Mesenchymal stem cell (in vitro differentiated cells and primary cell): ENCODE data around the gene OSTM1. TPM values are rescaled to one million over a fixed set of nuclear protein-coding genes. Genes with fewer than 3 reads are reported as not detected.

Source experiments
- DNase-seq: peaks from one replicate; pipeline ENCODE4 v3.0.0-alpha.2; 2013
- H2AFZ ChIP-seq: one replicate; pipeline ENCODE4 v1.6.1; 2013; ENCODE audit warnings: low read depth, mild to moderate bottlenecking, control low read depth, inconsistent platforms, low read length, moderate library complexity
- H2AK5ac ChIP-seq: 2 replicates; pipeline ENCODE4 v1.6.1; 2013; ENCODE audit warnings: low read length, moderate library complexity, mild to moderate bottlenecking, inconsistent platforms; ENCODE audit not compliant: severe bottlenecking
- H2BK120ac ChIP-seq: one replicate; pipeline ENCODE4 v1.6.1; 2013; ENCODE audit warnings: low read depth, mild to moderate bottlenecking, inconsistent platforms, low read length, moderate library complexity
- H2BK12ac ChIP-seq, 2 experiments: one replicate each; pipeline ENCODE4 v1.6.1; 2013; ENCODE audit warnings: inconsistent platforms in 2 of 2, low read length in 2 of 2, mild to moderate bottlenecking in 2 of 2, moderate library complexity in 2 of 2, control low read depth in 1 of 2
- H2BK15ac ChIP-seq: one replicate; pipeline ENCODE4 v1.6.1; 2013; ENCODE audit warnings: mild to moderate bottlenecking, low read depth, inconsistent platforms; ENCODE audit not compliant: poor library complexity, severe bottlenecking
- H2BK5ac ChIP-seq: 2 replicates; pipeline ENCODE4 v1.6.1; 2013; ENCODE audit warnings: low read depth, mild to moderate bottlenecking, low read length, control low read depth, inconsistent platforms; ENCODE audit not compliant: poor library complexity, severe bottlenecking
- H3K14ac ChIP-seq, 2 experiments: one replicate each; pipeline ENCODE4 v1.6.1; 2013; ENCODE audit warnings: inconsistent platforms in 2 of 2, low read length in 2 of 2, control low read depth in 1 of 2, mild to moderate bottlenecking in 1 of 2, moderate library complexity in 1 of 2
- H3K18ac ChIP-seq, 2 experiments: one replicate each; pipeline ENCODE4 v1.6.1; 2013; ENCODE audit warnings: inconsistent platforms in 2 of 2, low read length in 2 of 2, control low read depth in 1 of 2, low read depth in 1 of 2, mild to moderate bottlenecking in 1 of 2
- H3K23ac ChIP-seq, 2 experiments: one replicate each; pipeline ENCODE4 v1.6.1; 2013; ENCODE audit warnings: inconsistent platforms in 2 of 2, low read length in 2 of 2, mild to moderate bottlenecking in 2 of 2, moderate library complexity in 2 of 2, control low read depth in 1 of 2
- H3K27ac ChIP-seq: 2 replicates; pipeline ENCODE4 v1.5.1; 2013; ENCODE audit warnings: mild to moderate bottlenecking, moderate library complexity, low read length, control low read depth, inconsistent platforms; ENCODE audit not compliant: poor library complexity, severe bottlenecking
- H3K27me3 ChIP-seq, 2 experiments: 2 replicates each; pipeline versions ENCODE4 v1.6.1 to v1.7.0; 2013; ENCODE audit warnings: low read length in 2 of 2, mild to moderate bottlenecking in 2 of 2, moderate library complexity in 2 of 2, control low read depth in 1 of 2, inconsistent platforms in 1 of 2; ENCODE audit not compliant: control insufficient read depth in 1 of 2, insufficient read depth in 1 of 2
- H3K36me3 ChIP-seq, 2 experiments: 2 replicates each; pipeline versions ENCODE4 v1.6.1 to v1.7.0; 2013; ENCODE audit warnings: low read length in 2 of 2, control low read depth in 1 of 2, inconsistent platforms in 1 of 2, low read depth in 1 of 2, mild to moderate bottlenecking in 1 of 2; ENCODE audit not compliant: insufficient read depth in 2 of 2, control insufficient read depth in 1 of 2
- H3K4ac ChIP-seq, 2 experiments: one replicate each; pipeline ENCODE4 v1.6.1; 2013; ENCODE audit warnings: inconsistent platforms in 2 of 2, low read length in 2 of 2, mild to moderate bottlenecking in 2 of 2, moderate library complexity in 2 of 2, control low read depth in 1 of 2, low read depth in 1 of 2
- H3K4me1 ChIP-seq: 2 replicates; pipeline ENCODE4 v1.6.1; 2013; ENCODE audit warnings: low read depth, low read length, control low read depth; ENCODE audit not compliant: control insufficient read depth, insufficient read depth
- H3K4me2 ChIP-seq: 2 replicates; pipeline ENCODE4 v1.6.1; 2013; ENCODE audit warnings: low read length, mild to moderate bottlenecking, inconsistent platforms; ENCODE audit not compliant: poor library complexity, severe bottlenecking
- H3K4me3 ChIP-seq, 2 experiments: 2 replicates each; pipeline versions ENCODE4 v1.5.1 to v1.7.0; 2013; ENCODE audit warnings: low read length in 2 of 2, mild to moderate bottlenecking in 2 of 2, control low read depth in 1 of 2, low read depth in 1 of 2; ENCODE audit not compliant: insufficient read depth in 1 of 2
- H3K79me1 ChIP-seq: replicated peaks from 2 replicates; pipeline ENCODE4 v1.6.1; 2013; ENCODE audit warnings: mild to moderate bottlenecking, control low read depth, low read length, inconsistent platforms; ENCODE audit not compliant: poor library complexity, severe bottlenecking
- H3K9ac ChIP-seq: 2 replicates; pipeline ENCODE4 v1.7.0; 2013; ENCODE audit warnings: mild to moderate bottlenecking, low read length, moderate library complexity
- H3K9me3 ChIP-seq: 2 replicates; pipeline ENCODE4 v1.7.0; 2013; ENCODE audit warnings: mild to moderate bottlenecking, low read length; ENCODE audit not compliant: control insufficient read depth
- H4K8ac ChIP-seq: one replicate; pipeline ENCODE4 v1.6.1; 2013; ENCODE audit warnings: inconsistent platforms, mild to moderate bottlenecking, low read length, moderate library complexity
- H4K91ac ChIP-seq: one replicate; pipeline ENCODE4 v1.6.1; 2013; ENCODE audit warnings: mild to moderate bottlenecking, low read length, inconsistent platforms
- WGBS: methylation state at CpG from one replicate; pipeline ENCODE4 v1.1.7; 2013; ENCODE audit warnings: mixed read lengths; 5-methylcytosine and 5-hydroxymethylcytosine counted together
- polyA plus RNA-seq, 2 experiments: library from polyadenylated mRNA; stranded (reverse); fragments of 200-250 nt; gene quantifications; one replicate each; pipeline ENCODE4 v1.2.3, GENCODE V29; 2013

Gene OSTM1
- polyA plus RNA-seq (2013, experiment 1 of 2) = 48.2 TPM
- 48.8 TPM for polyA plus RNA-seq (2013, experiment 2 of 2)

- Histone ChIP-seq H2AFZ (peak within 1 kb of the TSS; percentile 100), H4K91ac (peak within 1 kb of the TSS; percentile 96)
These were observed at the start of gene OSTM1 for GRCh38 chr6:108074359-108075144. Gene OSTM1 (minus strand): TSS chr6:108074741. CDS start chr6:108074651, 90 bp downstream.

GRCh38 chr6:108123946-108124345, 49.4 kb upstream of the OSTM1 start:
- H4K91ac ChIP-seq = no peak overlapping the region
- H2BK120ac ChIP-seq = no peak overlapping the region
- no peak overlapping the region for H3K4ac ChIP-seq
- H3K79me1 ChIP-seq = no peaks in the 10 kb centered on the region
- H2AK5ac ChIP-seq = no peak overlapping the region
- no peaks in the 10 kb centered on the region for H3K36me3 ChIP-seq
- H3K23ac ChIP-seq = no peak overlapping the region
- H3K14ac ChIP-seq = no peak overlapping the region
- H3K4me3 ChIP-seq = no peak overlapping the region
- H2BK5ac ChIP-seq = no peak overlapping the region
- no peak overlapping the region for H3K27ac ChIP-seq
- no peak overlapping the region for H4K8ac ChIP-seq
- no peak for DNase-seq
- H3K18ac ChIP-seq = no peak overlapping the region
- H3K4me1 ChIP-seq = peaks cover 14% of the 10 kb centered on the region
- no peak overlapping the region for H2BK15ac ChIP-seq
- no peak overlapping the region for H2BK12ac ChIP-seq
- peaks cover 78 to 97% of the 10 kb centered on the region in 2 experiments for H3K27me3 ChIP-seq
- no peak overlapping the region for H2AFZ ChIP-seq
- peaks cover 5% of the 10 kb centered on the region for H3K9me3 ChIP-seq
- no peak overlapping the region for H3K9ac ChIP-seq
- no peak overlapping the region for H3K4me2 ChIP-seq
- WGBS = 16% methylated on average over 7 of the region's 7 CpGs

More at GRCh38 chr6:108074359-108075144, at the start of gene OSTM1:
- Histone ChIP-seq H3K23ac (peak within 1 kb of the TSS in 1 of 2 experiments; percentile 100), H3K14ac (peak within 1 kb of the TSS in 1 of 2 experiments; percentile 100), H2BK15ac (peak within 1 kb of the TSS; percentile 60), H2AK5ac (no peak within 1 kb of the TSS), H3K4me1 (peaks cover 5% of the 10 kb centered on the region), H2BK120ac (peak within 1 kb of the TSS; percentile 86), H3K27me3 (no peaks in the 10 kb centered on the region), H3K27ac (peak within 1 kb of the TSS; percentile 68), H3K4me3 (peak within 1 kb of the TSS; percentile 99), H2BK12ac (no peak within 1 kb of the TSS), H4K8ac (peak within 1 kb of the TSS; percentile 95), H3K79me1 (peaks cover 18% of the 10 kb centered on the region), H3K9ac (peak within 1 kb of the TSS; percentile 97), H2BK5ac (peak within 1 kb of the TSS; percentile 58), H3K9me3 (no peaks in the 10 kb centered on the region), H3K36me3 (peaks cover 0 to 5% of the 10 kb centered on the region in 2 experiments), H3K4ac (peak within 1 kb of the TSS; percentile 91 to 100), H3K18ac (peak within 1 kb of the TSS; percentile 96 to 99), H3K4me2 (peak within 1 kb of the TSS; percentile 90)
- under 1% methylated on average over 82 of the region's 86 CpGs for WGBS
- DNase-seq = peak; percentile 84

- H3K4ac ChIP-seq = no peak overlapping the region
- H4K91ac ChIP-seq = no peak overlapping the region
- H2AK5ac ChIP-seq = no peak overlapping the region
- H3K14ac ChIP-seq = no peak overlapping the region
- peaks cover 14% of the 10 kb centered on the region for H3K4me1 ChIP-seq
- H3K27ac ChIP-seq = no peak overlapping the region
- H3K79me1 ChIP-seq = no peaks in the 10 kb centered on the region
- H4K8ac ChIP-seq = no peak overlapping the region
- no peak overlapping the region for H2BK120ac ChIP-seq
- no peak overlapping the region for H2BK15ac ChIP-seq
- H3K36me3 ChIP-seq = no peaks in the 10 kb centered on the region
- peaks cover 78 to 97% of the 10 kb centered on the region in 2 experiments for H3K27me3 ChIP-seq
- H3K18ac ChIP-seq = no peak overlapping the region
- WGBS = 7% methylated on average over 11 of the region's 13 CpGs
- no peak overlapping the region for H3K4me2 ChIP-seq
- H2BK12ac ChIP-seq = no peak overlapping the region
- H3K9ac ChIP-seq = no peak overlapping the region
- H3K23ac ChIP-seq = no peak overlapping the region
- no peak for DNase-seq
- H2BK5ac ChIP-seq = no peak overlapping the region
- H2AFZ ChIP-seq = no peak overlapping the region
- peaks cover 5% of the 10 kb centered on the region for H3K9me3 ChIP-seq
- H3K4me3 ChIP-seq = no peak overlapping the region
These were observed 49.0 kb upstream of the OSTM1 start for GRCh38 chr6:108123481-108123929.

- no peak for DNase-seq
- Histone ChIP-seq H3K27me3 (peaks cover 84 to 96% of the 10 kb centered on the region in 2 experiments), H2BK15ac (no peak overlapping the region), H3K36me3 (no peaks in the 10 kb centered on the region), H2BK5ac (no peak overlapping the region), H4K91ac (no peak overlapping the region), H2AK5ac (no peak overlapping the region), H3K14ac (no peak overlapping the region), H3K27ac (no peak overlapping the region), H3K23ac (no peak overlapping the region), H2BK12ac (no peak overlapping the region), H3K4me2 (no peak overlapping the region), H4K8ac (no peak overlapping the region), H3K9me3 (peaks cover 5% of the 10 kb centered on the region), H2BK120ac (no peak overlapping the region), H3K9ac (no peak overlapping the region), H3K4ac (no peak overlapping the region), H2AFZ (no peak overlapping the region), H3K4me3 (no peak overlapping the region), H3K79me1 (no peaks in the 10 kb centered on the region), H3K18ac (no peak overlapping the region), H3K4me1 (peaks cover 32% of the 10 kb centered on the region)
- WGBS = 50% methylated on average over 10 of the region's 10 CpGs
These were observed 47.1 kb upstream of the OSTM1 start for GRCh38 chr6:108121612-108122011.
